HG03060 (cell line): ENCODE measurements around the gene PTPRS.
"Not testable (repeated sequence)": the region's sequence is repeated elsewhere in the genome, so short reads cannot be mapped to it uniquely, and the experiment has no call there.

ENCODE experiments used
- ATAC-seq: cut with Tn5 transposase; IDR thresholded peaks from one replicate; pipeline ENCODE4 v1.9.1; 2021; ENCODE audit warnings: low read depth, moderate number of reproducible peaks; ENCODE audit not compliant: unreplicated experiment

The PTPRS gene

GRCh38 chr19:5334366-5334739 lies 6.3 kb downstream of the PTPRS start:
- no peak for ATAC-seq

GRCh38 chr19:5333581-5334365 lies 6.8 kb downstream of the PTPRS start:
- ATAC-seq, result no peak

- ATAC-seq, result no peak
Measured at GRCh38 chr19:5332501-5332900, 8.1 kb downstream of the PTPRS start.

GRCh38 chr19:5331790-5332189 lies 8.8 kb downstream of the PTPRS start:
- ATAC-seq, result no peak

- ATAC-seq, result no peak
Measured at GRCh38 chr19:5330307-5330720, 10.3 kb downstream of the PTPRS start.

- ATAC-seq, result no peak
Measured at GRCh38 chr19:5329141-5329540, 11.5 kb downstream of the PTPRS start.

GRCh38 chr19:5328407-5328806 lies 12.2 kb downstream of the PTPRS start:
- not testable (repeated sequence) for ATAC-seq

- ATAC-seq, result no peak
Measured at GRCh38 chr19:5326986-5327623, 13.5 kb downstream of the PTPRS start.

- ATAC-seq, result no peak
Measured at GRCh38 chr19:5326545-5326944, 14.1 kb downstream of the PTPRS start.

GRCh38 chr19:5324947-5325346 lies 15.7 kb downstream of the PTPRS start:
- no peak for ATAC-seq

GRCh38 chr19:5323475-5323811 lies 17.2 kb downstream of the PTPRS start:
- ATAC-seq, result no peak

- ATAC-seq, result no peak
Measured at GRCh38 chr19:5321851-5322681, 18.5 kb downstream of the PTPRS start.

- no peak for ATAC-seq
Measured at GRCh38 chr19:5321066-5321642, 19.5 kb downstream of the PTPRS start.

GRCh38 chr19:5319516-5319915 lies 21.1 kb downstream of the PTPRS start:
- no peak for ATAC-seq

GRCh38 chr19:5318306-5318705 lies 22.3 kb downstream of the PTPRS start:
- no peak for ATAC-seq

- ATAC-seq, result no peak
Measured at GRCh38 chr19:5317321-5317720, 23.3 kb downstream of the PTPRS start.

GRCh38 chr19:5316138-5316537 lies 24.5 kb downstream of the PTPRS start:
- no peak for ATAC-seq

GRCh38 chr19:5314907-5315298 lies 25.7 kb downstream of the PTPRS start:
- ATAC-seq, result no peak

GRCh38 chr19:5314012-5314906 lies 26.4 kb downstream of the PTPRS start:
- ATAC-seq, result no peak

GRCh38 chr19:5313307-5313706 lies 27.3 kb downstream of the PTPRS start:
- no peak for ATAC-seq
